Femur (tissue), 1 donor: ENCODE results near the gene PPP1R3F.
"Not testable (repeated sequence)": the region's sequence is repeated elsewhere in the genome, so short reads cannot be mapped to it uniquely, and the experiment has no call there.

Source experiments
- DNase-seq: peaks from one replicate; pipeline ENCODE4 v3.0.0-alpha.2; 2017

Gene PPP1R3F

DNA sequence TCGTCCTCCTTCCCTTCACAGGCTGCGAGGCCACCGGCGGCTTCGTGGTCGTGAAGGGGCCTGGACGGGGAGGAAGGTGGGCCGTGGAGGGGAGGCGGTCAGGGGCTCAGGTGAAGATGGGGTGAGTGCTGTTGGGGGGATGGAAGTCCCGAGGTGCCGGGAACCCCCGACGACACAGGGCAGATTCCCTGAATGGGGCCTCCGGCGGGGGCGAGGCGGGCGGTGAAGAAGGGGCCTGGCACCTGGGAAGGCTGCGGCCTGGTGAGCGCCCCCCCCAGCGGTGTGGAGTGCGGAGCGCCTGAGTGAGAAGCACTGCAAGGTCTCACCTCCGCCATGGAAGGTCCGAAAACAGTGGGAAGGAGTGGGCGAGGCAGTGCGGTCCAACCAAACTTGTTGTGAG is 52.7 kb downstream of the PPP1R3F start:
- not testable (repeated sequence) for DNase-seq

DNA sequence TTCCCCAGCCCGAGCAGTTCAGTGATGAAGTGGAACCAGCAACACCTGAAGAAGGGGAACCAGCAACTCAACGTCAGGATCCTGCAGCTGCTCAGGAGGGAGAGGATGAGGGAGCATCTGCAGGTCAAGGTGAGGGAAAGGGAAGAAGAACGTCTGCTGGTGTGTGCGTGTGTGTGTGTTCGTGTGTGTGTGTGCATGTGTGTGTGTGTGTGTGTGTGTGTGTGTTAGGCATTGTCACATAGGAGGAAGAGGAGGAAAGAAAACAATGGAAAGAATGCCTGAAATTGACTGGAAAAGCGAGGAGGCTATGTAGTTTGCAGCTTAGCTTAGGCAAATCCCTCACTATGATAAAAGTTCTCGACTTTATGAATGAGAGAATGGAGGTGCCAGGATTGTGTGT is 54.1 kb downstream of the PPP1R3F start:
- not testable (repeated sequence) for DNase-seq

DNA sequence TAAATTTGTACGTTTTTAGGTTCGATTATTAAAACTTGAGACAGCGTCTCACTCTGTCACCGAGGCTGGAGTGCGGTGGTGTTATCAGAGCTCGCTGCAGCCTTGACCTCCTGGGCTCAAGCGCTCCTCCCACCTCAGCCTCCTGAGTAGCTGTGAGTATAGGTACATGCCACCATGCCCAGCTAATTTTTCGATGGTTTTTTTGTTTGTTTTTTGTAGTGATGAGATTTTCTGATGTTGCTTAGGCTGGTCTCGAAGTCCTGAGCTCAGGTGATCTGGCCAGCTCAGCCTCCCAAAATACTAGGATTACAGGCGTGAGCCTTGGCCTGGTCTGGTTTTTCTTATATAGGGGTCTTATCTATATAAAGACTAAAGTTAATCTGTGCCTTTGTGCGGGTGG is 60.8 kb downstream of the PPP1R3F start:
- not testable (repeated sequence) for DNase-seq

DNA sequence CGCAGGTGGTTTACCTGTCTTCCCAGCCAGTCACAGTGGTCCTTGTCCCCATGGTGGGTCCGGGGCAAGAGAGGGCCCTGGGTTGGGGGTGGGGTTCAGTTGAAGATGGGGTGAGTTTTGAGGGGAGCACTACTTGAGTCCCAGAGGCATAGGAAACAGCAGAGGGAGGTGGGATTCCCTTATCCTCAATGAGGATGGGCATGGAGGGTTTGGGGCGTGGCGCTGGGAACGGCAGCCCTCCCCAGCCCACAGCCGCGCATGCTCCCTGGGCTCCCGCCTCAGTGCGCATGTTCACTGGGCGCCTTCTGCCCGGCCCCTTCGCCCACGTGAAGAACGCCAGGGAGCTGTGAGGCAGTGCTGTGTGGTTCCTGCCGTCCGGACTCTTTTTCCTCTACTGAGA is 61.7 kb downstream of the PPP1R3F start, which contains the start of gene GAGE13:
Gene GAGE13 (plus strand): TSS at position 301 of the 400 bp plus-strand sequence. CDS start 1,156 bp downstream, outside the sequence.
- not testable (repeated sequence) for DNase-seq

DNA sequence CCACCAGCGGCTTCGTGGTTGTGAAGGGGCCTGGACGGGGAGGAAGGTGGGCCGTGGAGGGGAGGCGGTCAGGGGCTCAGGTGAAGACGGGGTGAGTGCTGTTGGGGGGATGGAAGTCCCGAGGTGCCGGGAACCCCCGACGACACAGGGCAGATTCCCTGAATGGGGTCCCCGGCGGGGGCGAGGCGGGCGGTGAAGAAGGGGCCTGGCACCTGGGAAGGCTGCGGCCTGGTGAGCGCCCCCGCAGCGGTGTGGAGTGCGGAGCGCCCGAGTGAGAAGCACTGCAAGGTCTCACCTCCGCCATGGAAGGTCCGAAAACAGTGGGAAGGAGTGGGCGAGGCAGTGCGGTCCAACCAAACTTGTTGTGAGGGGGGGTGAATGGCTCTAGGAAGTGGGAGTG is 62.2 kb downstream of the PPP1R3F start:
- DNase-seq = not testable (repeated sequence)
